ENCODE measurements around the gene RBMS3.

The RBMS3 gene

GRCh38 chr3:29731050-29731449 lies 450.2 kb downstream of the RBMS3 start:
- H3K4me3 ChIP-seq (ENCODE audit: low read depth, low read length) = no peak overlapping the region
- no peaks in the 10 kb centered on the region for H3K9me3 ChIP-seq (ENCODE audit: insufficient read depth, low read depth, low read length)
- H2BK5ac ChIP-seq (ENCODE audit: low read depth, low read length, poor library complexity) = no peak overlapping the region
- no peak overlapping the region for H3K4me2 ChIP-seq (ENCODE audit: low read length)
- H3K36me3 ChIP-seq (ENCODE audit: control insufficient read depth in 1 of 2, insufficient read depth in 2 of 2, low read length in 2 of 2) = no peaks in the 10 kb centered on the region
- no peaks in the 10 kb centered on the region for H3K27me3 ChIP-seq (ENCODE audit: insufficient read depth, low read length)
- no peak overlapping the region for H3K4ac ChIP-seq (ENCODE audit: low read depth, low read length)
- H3K18ac ChIP-seq (ENCODE audit: low read length) = no peak overlapping the region
- no peak overlapping the region for H2AFZ ChIP-seq (ENCODE audit: insufficient read depth, low read length, poor library complexity)
- no CpG with 5 or more reads among the region's 1 CpG for WGBS (ENCODE audit: extremely low coverage, insufficient coverage, insufficient read length)
- H3K79me2 ChIP-seq (ENCODE audit: control insufficient read depth, insufficient read depth, low read length, poor library complexity) = no peaks in the 10 kb centered on the region
- no peak overlapping the region for H2BK120ac ChIP-seq (ENCODE audit: insufficient read depth, low read length, poor library complexity)
- H3K23ac ChIP-seq (ENCODE audit: low read length) = no peak overlapping the region
- no peak overlapping the region for H3K14ac ChIP-seq (ENCODE audit: low read length)
- no peak overlapping the region for H4K8ac ChIP-seq (ENCODE audit: low read depth, low read length)
- no peak overlapping the region for H2BK12ac ChIP-seq (ENCODE audit: low read length)
- no peak overlapping the region for H3K27ac ChIP-seq (ENCODE audit: low read depth, low read length)
- H3K79me1 ChIP-seq (ENCODE audit: low read length) = no peaks in the 10 kb centered on the region
- no peak overlapping the region for H3K9ac ChIP-seq (ENCODE audit: low read length)
- no peaks in the 10 kb centered on the region for H3K4me1 ChIP-seq (ENCODE audit: control insufficient read depth in 1 of 2, insufficient read depth in 2 of 2, low read length in 2 of 2)
- H2AK5ac ChIP-seq (ENCODE audit: low read length) = no peak overlapping the region
- no peak overlapping the region for H4K12ac ChIP-seq (ENCODE audit: low read depth, low read length)
- DNase-seq = no peak
- no peak overlapping the region for H4K91ac ChIP-seq (ENCODE audit: low read depth, low read length)

- Histone ChIP-seq H3K4me3 (ENCODE audit: low read depth, low read length) (no peak overlapping the region), H2AK5ac (ENCODE audit: low read length) (no peak overlapping the region), H2BK5ac (ENCODE audit: low read depth, low read length, poor library complexity) (no peak overlapping the region)
These were observed 460.4 kb downstream of the RBMS3 start for GRCh38 chr3:29741231-29741630.

GRCh38 chr3:29745232-29745870 lies 464.5 kb downstream of the RBMS3 start:
- Histone ChIP-seq H3K4me3 (ENCODE audit: low read depth, low read length) (no peak overlapping the region), H3K9ac (ENCODE audit: low read length) (no peak overlapping the region), H3K27ac (ENCODE audit: low read depth, low read length) (no peak overlapping the region), H3K4ac (ENCODE audit: low read depth, low read length) (no peak overlapping the region), H3K9me3 (ENCODE audit: insufficient read depth, low read depth, low read length) (no peaks in the 10 kb centered on the region), H2BK12ac (ENCODE audit: low read length) (no peak overlapping the region), H3K79me2 (ENCODE audit: control insufficient read depth, insufficient read depth, low read length, poor library complexity) (no peaks in the 10 kb centered on the region), H4K12ac (ENCODE audit: low read depth, low read length) (no peak overlapping the region), H4K91ac (ENCODE audit: low read depth, low read length) (no peak overlapping the region), H3K4me2 (ENCODE audit: low read length) (no peak overlapping the region), H2AK5ac (ENCODE audit: low read length) (no peak overlapping the region), H3K36me3 (ENCODE audit: control insufficient read depth in 1 of 2, insufficient read depth in 2 of 2, low read length in 2 of 2) (no peaks in the 10 kb centered on the region), H3K27me3 (ENCODE audit: insufficient read depth, low read length) (no peaks in the 10 kb centered on the region), H3K79me1 (ENCODE audit: low read length) (no peaks in the 10 kb centered on the region), H3K18ac (ENCODE audit: low read length) (no peak overlapping the region), H3K4me1 (ENCODE audit: control insufficient read depth in 1 of 2, insufficient read depth in 2 of 2, low read length in 2 of 2) (no peaks in the 10 kb centered on the region), H2BK5ac (ENCODE audit: low read depth, low read length, poor library complexity) (no peak overlapping the region), H3K23ac (ENCODE audit: low read length) (no peak overlapping the region), H4K8ac (ENCODE audit: low read depth, low read length) (no peak overlapping the region), H2AFZ (ENCODE audit: insufficient read depth, low read length, poor library complexity) (no peak overlapping the region), H2BK120ac (ENCODE audit: insufficient read depth, low read length, poor library complexity) (no peak overlapping the region), H3K14ac (ENCODE audit: low read length) (no peak overlapping the region)
- no CpG with 5 or more reads among the region's 4 CpGs for WGBS (ENCODE audit: extremely low coverage, insufficient coverage, insufficient read length)
- DNase-seq = no peak

More at GRCh38 chr3:29741231-29741630, 460.4 kb downstream of the RBMS3 start:
- no peak overlapping the region for H4K8ac ChIP-seq (ENCODE audit: low read depth, low read length)
- no peak overlapping the region for H3K23ac ChIP-seq (ENCODE audit: low read length)
- no peak overlapping the region for H2AFZ ChIP-seq (ENCODE audit: insufficient read depth, low read length, poor library complexity)
- H2BK12ac ChIP-seq (ENCODE audit: low read length) = no peak overlapping the region
- H3K9me3 ChIP-seq (ENCODE audit: insufficient read depth, low read depth, low read length) = no peaks in the 10 kb centered on the region
- H3K27me3 ChIP-seq (ENCODE audit: insufficient read depth, low read length) = no peaks in the 10 kb centered on the region
- no peak overlapping the region for H3K4ac ChIP-seq (ENCODE audit: low read depth, low read length)
- H3K36me3 ChIP-seq (ENCODE audit: control insufficient read depth in 1 of 2, insufficient read depth in 2 of 2, low read length in 2 of 2) = no peaks in the 10 kb centered on the region
- no peak overlapping the region for H3K14ac ChIP-seq (ENCODE audit: low read length)
- no peak for DNase-seq
- H3K4me1 ChIP-seq (ENCODE audit: control insufficient read depth in 1 of 2, insufficient read depth in 2 of 2, low read length in 2 of 2) = no peaks in the 10 kb centered on the region
- no peak overlapping the region for H4K91ac ChIP-seq (ENCODE audit: low read depth, low read length)
- H3K79me2 ChIP-seq (ENCODE audit: control insufficient read depth, insufficient read depth, low read length, poor library complexity) = no peaks in the 10 kb centered on the region
- H2BK120ac ChIP-seq (ENCODE audit: insufficient read depth, low read length, poor library complexity) = no peak overlapping the region
- no CpG with 5 or more reads among the region's 1 CpG for WGBS (ENCODE audit: extremely low coverage, insufficient coverage, insufficient read length)
- H3K9ac ChIP-seq (ENCODE audit: low read length) = no peak overlapping the region
- no peak overlapping the region for H4K12ac ChIP-seq (ENCODE audit: low read depth, low read length)
- H3K18ac ChIP-seq (ENCODE audit: low read length) = no peak overlapping the region
- H3K4me2 ChIP-seq (ENCODE audit: low read length) = no peak overlapping the region
- no peak overlapping the region for H3K27ac ChIP-seq (ENCODE audit: low read depth, low read length)
- H3K79me1 ChIP-seq (ENCODE audit: low read length) = no peaks in the 10 kb centered on the region

- no peak for DNase-seq
- H2AK5ac ChIP-seq (ENCODE audit: low read length) = no peak overlapping the region
- no peak overlapping the region for H3K4me2 ChIP-seq (ENCODE audit: low read length)
- H2BK12ac ChIP-seq (ENCODE audit: low read length) = no peak overlapping the region
- no peak overlapping the region for H4K12ac ChIP-seq (ENCODE audit: low read depth, low read length)
- no peak overlapping the region for H3K4me3 ChIP-seq (ENCODE audit: low read depth, low read length)
- no peak overlapping the region for H3K14ac ChIP-seq (ENCODE audit: low read length)
- H3K9ac ChIP-seq (ENCODE audit: low read length) = no peak overlapping the region
- no peak overlapping the region for H3K4ac ChIP-seq (ENCODE audit: low read depth, low read length)
- H3K4me1 ChIP-seq (ENCODE audit: control insufficient read depth in 1 of 2, insufficient read depth in 2 of 2, low read length in 2 of 2) = no peaks in the 10 kb centered on the region
- no peaks in the 10 kb centered on the region for H3K27me3 ChIP-seq (ENCODE audit: insufficient read depth, low read length)
- H3K79me1 ChIP-seq (ENCODE audit: low read length) = no peaks in the 10 kb centered on the region
- H2BK120ac ChIP-seq (ENCODE audit: insufficient read depth, low read length, poor library complexity) = no peak overlapping the region
- H2BK5ac ChIP-seq (ENCODE audit: low read depth, low read length, poor library complexity) = no peak overlapping the region
- H4K8ac ChIP-seq (ENCODE audit: low read depth, low read length) = no peak overlapping the region
- WGBS (ENCODE audit: extremely low coverage, insufficient coverage, insufficient read length) = no CpG with 5 or more reads among the region's 2 CpGs
- H4K91ac ChIP-seq (ENCODE audit: low read depth, low read length) = no peak overlapping the region
- H3K18ac ChIP-seq (ENCODE audit: low read length) = no peak overlapping the region
- H3K23ac ChIP-seq (ENCODE audit: low read length) = no peak overlapping the region
- no peaks in the 10 kb centered on the region for H3K79me2 ChIP-seq (ENCODE audit: control insufficient read depth, insufficient read depth, low read length, poor library complexity)
- H2AFZ ChIP-seq (ENCODE audit: insufficient read depth, low read length, poor library complexity) = no peak overlapping the region
- no peaks in the 10 kb centered on the region for H3K36me3 ChIP-seq (ENCODE audit: control insufficient read depth in 1 of 2, insufficient read depth in 2 of 2, low read length in 2 of 2)
- H3K27ac ChIP-seq (ENCODE audit: low read depth, low read length) = no peak overlapping the region
- no peaks in the 10 kb centered on the region for H3K9me3 ChIP-seq (ENCODE audit: insufficient read depth, low read depth, low read length)
These were observed 465.4 kb downstream of the RBMS3 start for GRCh38 chr3:29746163-29746760.
